Measurements from ENCODE around the gene DPEP3. TPM values are rescaled to one million over a fixed set of nuclear protein-coding genes. Genes with fewer than 3 reads are reported as not detected.
"Not testable (repeated sequence)": the region's sequence is repeated elsewhere in the genome, so short reads cannot be mapped to it uniquely, and the experiment has no call there.

The DPEP3 gene
- total RNA-seq, 4 donors from 2014 or later = not detected

GRCh38 chr16:67999985-68000384 is 19.7 kb upstream of the DPEP3 start:
- peaks cover under 1 to 17% (median 5%) of the 10 kb centered on the region in 3 donors for H3K4me1 ChIP-seq
- no peaks in the 10 kb centered on the region for H3K9me3 ChIP-seq
- H3K4me3 ChIP-seq = no peak overlapping the region
- intact Hi-C loops (cut with DNase I) = no loop called here
- WGBS, 2 donors = 51 to 63% methylated on average over 2 of the region's 2 CpGs
- no peaks in the 10 kb centered on the region for H3K36me3 ChIP-seq
- TF ChIP-seq POLR2A (IDR thresholded peaks at IDR 0.05) = no peak
- TF ChIP-seq CTCF (IDR thresholded peaks at IDR 0.05) = no peak
- peak overlapping the region in 3 of 4 donors; percentile 38 to 68 (median 56) for H3K27ac ChIP-seq
- H3K27me3 ChIP-seq = no peaks in the 10 kb centered on the region
- no peak for DNase-seq

DNA sequence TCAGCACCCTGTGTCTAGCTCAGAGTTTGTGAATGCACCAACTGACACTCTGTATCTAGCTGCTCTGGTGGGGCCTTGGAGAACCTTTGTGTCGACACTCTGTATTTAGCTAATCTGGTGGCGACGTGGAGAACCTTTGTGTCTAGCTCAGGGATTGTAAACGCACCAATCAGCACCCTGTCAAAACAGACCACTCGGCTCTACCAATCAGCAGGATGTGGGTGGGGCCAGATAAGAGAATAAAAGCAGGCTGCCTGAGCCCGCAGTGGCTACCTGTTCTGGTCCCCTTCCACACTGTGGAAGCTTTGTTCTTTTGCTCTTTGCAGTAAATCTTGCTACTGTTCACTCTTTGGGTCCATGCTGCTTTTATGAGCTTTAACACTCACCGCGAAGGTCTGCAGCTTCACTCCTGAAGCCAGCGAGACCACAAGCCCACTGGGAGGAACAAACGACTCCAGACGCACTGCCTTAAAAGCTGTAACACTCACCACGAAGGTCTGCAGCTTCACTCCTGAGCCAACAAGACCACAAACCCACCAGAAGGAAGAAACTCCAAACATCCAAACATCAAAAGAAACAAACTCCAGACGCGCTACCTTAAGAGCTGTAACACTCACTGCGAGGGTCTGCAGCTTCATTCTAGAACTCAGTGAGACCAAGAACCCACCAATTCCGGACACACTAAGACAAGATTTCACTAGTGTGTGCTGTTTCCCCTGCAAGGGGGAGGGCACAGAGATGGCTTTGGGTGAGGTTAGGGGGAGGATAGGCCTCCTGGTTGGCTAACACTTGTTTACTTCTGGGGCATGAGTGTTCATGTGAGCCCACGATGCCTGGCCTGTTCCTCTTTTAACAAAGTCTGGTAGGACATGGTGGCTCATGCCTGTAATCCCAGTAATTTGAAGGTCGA is 18.7 kb upstream of the DPEP3 start, which contains the start of gene DPEP2:
TSS of gene DPEP2 (minus strand) at position 706 of the 910 bp plus-strand sequence. CDS start 6,272 bp downstream, outside the sequence.
- WGBS, 2 donors = 69 to 78% methylated on average over 9 of the region's 18 CpGs
- peak within 1 kb of the TSS in 2 of 4 donors; percentile 18 to 39 for H3K4me3 ChIP-seq
- H3K27me3 ChIP-seq; H3K9me3 ChIP-seq; intact Hi-C loops (cut with DNase I); H3K36me3 ChIP-seq; DNase-seq: not testable (repeated sequence)
- peaks cover 0 to 11% (median 0%) of the 10 kb centered on the region in 3 donors for H3K4me1 ChIP-seq
- TF ChIP-seq POLR2A (IDR thresholded peaks at IDR 0.05) = peak in 1 of 4 donors; percentile 33
- peak within 1 kb of the TSS in 3 of 4 donors; percentile 38 to 68 (median 56) for H3K27ac ChIP-seq

DNA sequence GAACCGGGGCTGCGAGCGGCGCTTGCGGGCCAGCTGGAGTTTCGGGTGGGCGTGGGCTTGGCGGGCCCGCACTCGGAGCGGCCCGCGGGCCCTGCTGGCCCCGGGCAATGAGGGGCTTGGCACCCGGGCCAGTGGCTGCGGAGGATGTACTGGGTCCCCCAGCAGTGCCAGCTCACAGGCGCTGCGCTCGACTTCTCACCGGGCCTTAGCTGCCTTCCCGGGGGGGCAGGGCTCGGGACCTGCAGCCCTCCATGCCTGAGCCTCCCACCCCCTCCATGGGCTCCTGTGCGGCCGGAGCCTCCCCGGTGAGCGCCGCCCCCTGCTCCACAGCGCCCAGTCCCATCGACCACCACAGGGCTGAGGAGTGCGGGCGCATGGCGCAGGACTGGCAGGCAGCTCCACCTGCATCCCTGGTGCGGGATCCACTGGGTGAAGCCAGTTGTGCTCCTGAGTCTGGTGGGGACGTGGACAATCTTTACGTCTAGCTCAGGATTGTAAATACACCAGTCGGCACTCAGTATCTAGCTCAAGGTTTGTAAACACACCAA is 18.0 kb upstream of the DPEP3 start:
- H3K9me3 ChIP-seq; H3K36me3 ChIP-seq; intact Hi-C loops (cut with DNase I); H3K27me3 ChIP-seq; DNase-seq; H3K4me3 ChIP-seq; H3K27ac ChIP-seq: not testable (repeated sequence)
- peaks cover 6 to 19% (median 7%) of the 10 kb centered on the region in 3 donors for H3K4me1 ChIP-seq
- 87 to 100% methylated on average over 4 to 7 of the region's 36 CpGs for WGBS, 2 donors

- Histone ChIP-seq H3K4me1 (peaks cover 10 to 26% (median 14%) of the 10 kb centered on the region in 3 donors), H3K9me3 (no peaks in the 10 kb centered on the region), H3K36me3 (no peaks in the 10 kb centered on the region), H3K27ac (no peak overlapping the region), H3K4me3 (no peak overlapping the region), H3K27me3 (no peaks in the 10 kb centered on the region)
- 91 to 100% methylated on average over 2 to 4 of the region's 5 CpGs for WGBS, 2 donors
- no peak for DNase-seq
- intact Hi-C loops (cut with DNase I) = no loop called here
- TF ChIP-seq POLR2A (IDR thresholded peaks at IDR 0.05) = no peak
- TF ChIP-seq CTCF (IDR thresholded peaks at IDR 0.05) = no peak
These were observed 16.4 kb upstream of the DPEP3 start for GRCh38 chr16:67996666-67997065.

DNA sequence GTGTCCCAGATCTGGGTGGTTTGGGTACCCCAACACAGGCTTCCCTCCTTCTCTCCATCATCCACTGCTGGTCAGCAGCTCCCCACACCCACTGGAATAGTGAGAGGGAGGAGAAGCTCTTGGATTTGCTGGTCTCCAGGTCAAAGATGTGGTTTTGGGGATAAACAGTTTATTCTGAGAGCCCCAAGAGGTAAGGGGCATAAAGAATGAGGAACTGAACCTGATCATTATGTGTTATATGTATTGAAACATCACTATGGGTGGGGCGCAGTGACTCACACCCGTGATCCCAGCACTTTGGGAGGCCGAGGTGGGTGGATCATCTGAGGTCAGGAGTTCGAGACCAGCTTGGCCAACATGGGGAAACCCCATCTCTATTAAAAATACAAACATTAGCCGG is 15.1 kb upstream of the DPEP3 start:
- H3K4me1 ChIP-seq = peaks cover 10 to 26% (median 14%) of the 10 kb centered on the region in 3 donors
- 44 to 48% methylated on average over 5 of the region's 5 CpGs for WGBS, 2 donors
- no peak for DNase-seq
- intact Hi-C loops (cut with DNase I) = no loop called here
- TF ChIP-seq CTCF (IDR thresholded peaks at IDR 0.05) (no peak), POLR2A (IDR thresholded peaks at IDR 0.05) (no peak)
- H3K27me3 ChIP-seq = no peaks in the 10 kb centered on the region
- no peak overlapping the region for H3K27ac ChIP-seq
- no peaks in the 10 kb centered on the region for H3K9me3 ChIP-seq
- H3K36me3 ChIP-seq = no peaks in the 10 kb centered on the region
- no peak overlapping the region for H3K4me3 ChIP-seq

- H3K36me3 ChIP-seq, H3K27me3 ChIP-seq, H3K9me3 ChIP-seq, DNase-seq: not testable (repeated sequence)
- intact Hi-C loops (cut with DNase I) = loop anchor here (5.0 kb wide), 1 partner anchor 48 kb away; no protein-coding TSS in a partner anchor
- peaks cover 10 to 15% (median 14%) of the 10 kb centered on the region in 3 donors for H3K4me1 ChIP-seq
- H3K27ac ChIP-seq = peak overlapping the region; percentile 76 to 84 (median 82)
- 49% methylated on average over 4 of the region's 6 CpGs; no CpG with 5 or more reads in 1 of the 2 donors for WGBS, 2 donors
- peak overlapping the region in 1 of 4 donors; percentile 43 for H3K4me3 ChIP-seq
These were observed 13.7 kb upstream of the DPEP3 start for GRCh38 chr16:67994040-67994408.

Measured in esophagus squamous epithelium (tissue), 5 donors.